ENCODE results near the gene SNX5.

The SNX5 gene

GRCh38 chr20:17916433-17916891, 52.1 kb downstream of the SNX5 start:
- DNase-seq (ENCODE audit: low read depth, low spot score): no peak

GRCh38 chr20:17914957-17915356, 53.6 kb downstream of the SNX5 start:
- DNase-seq (ENCODE audit: low read depth, low spot score): no peak

GRCh38 chr20:17912916-17913315, 55.7 kb downstream of the SNX5 start:
- DNase-seq (ENCODE audit: low read depth, low spot score): no peak

- DNase-seq (ENCODE audit: low read depth, low spot score): no peak
Measured at GRCh38 chr20:17911927-17912326, 56.7 kb downstream of the SNX5 start.

GRCh38 chr20:17910828-17911294, 57.7 kb downstream of the SNX5 start:
- DNase-seq (ENCODE audit: low read depth, low spot score): no peak

GRCh38 chr20:17909869-17910321, 58.7 kb downstream of the SNX5 start:
- DNase-seq (ENCODE audit: low read depth, low spot score): no peak

- no peak for DNase-seq (ENCODE audit: low read depth, low spot score)
Measured at GRCh38 chr20:17905544-17905943, 63.0 kb downstream of the SNX5 start.

- DNase-seq (ENCODE audit: low read depth, low spot score): no peak
Measured at GRCh38 chr20:17904027-17904426, 64.6 kb downstream of the SNX5 start.

GRCh38 chr20:17902531-17903083, 66.0 kb downstream of the SNX5 start:
- DNase-seq (ENCODE audit: low read depth, low spot score): no peak

- no peak for DNase-seq (ENCODE audit: low read depth, low spot score)
Measured at GRCh38 chr20:17901971-17902370, 66.6 kb downstream of the SNX5 start.

- DNase-seq (ENCODE audit: low read depth, low spot score): peak; percentile 23
Measured at GRCh38 chr20:17898548-17898994, 70.0 kb downstream of the SNX5 start.

- no peak for DNase-seq (ENCODE audit: low read depth, low spot score)
Measured at GRCh38 chr20:17897566-17898307, 70.9 kb downstream of the SNX5 start.

- no peak for DNase-seq (ENCODE audit: low read depth, low spot score)
Measured at GRCh38 chr20:17896771-17897369, 71.7 kb downstream of the SNX5 start.

- no peak for DNase-seq (ENCODE audit: low read depth, low spot score)
Measured at GRCh38 chr20:17896193-17896723, 72.3 kb downstream of the SNX5 start.

GRCh38 chr20:17895641-17896171, 72.9 kb downstream of the SNX5 start:
- no peak for DNase-seq (ENCODE audit: low read depth, low spot score)

- no peak for DNase-seq (ENCODE audit: low read depth, low spot score)
Measured at GRCh38 chr20:17893445-17893844, 75.1 kb downstream of the SNX5 start.

GRCh38 chr20:17892189-17892938, 76.2 kb downstream of the SNX5 start:
- DNase-seq (ENCODE audit: low read depth, low spot score): no peak

All from activated CD4-positive, CD25-positive, alpha-beta regulatory T cell treated with anti-CD3 and anti-CD28 coated beads, Interleukin-2, amount 50 U/mL, for 16 hours (primary cell).